ENCODE measurements around the gene UTF1.

DNA sequence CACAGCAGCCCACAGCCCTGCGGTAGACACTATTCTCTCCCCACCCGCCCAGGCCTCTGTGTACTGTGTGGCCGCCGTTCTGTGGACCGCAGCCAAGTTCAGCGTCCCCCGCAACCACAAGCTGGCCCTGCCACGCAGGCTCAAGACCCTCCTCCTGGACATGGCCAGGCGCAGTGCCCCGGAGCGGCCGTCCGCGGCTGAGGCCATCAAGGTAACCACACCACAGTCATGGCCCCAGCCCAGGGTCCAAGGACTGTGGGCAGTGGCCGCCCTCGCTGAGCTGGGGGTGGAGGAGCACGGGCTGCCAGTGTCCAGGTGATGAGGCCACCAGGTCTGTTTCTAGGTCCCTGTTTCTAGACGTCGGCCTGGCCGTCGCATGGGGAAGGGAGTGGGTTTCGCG lies 34.4 kb upstream of the UTF1 start:
- TF ChIP-seq POLR2A (IDR thresholded peaks at IDR 0.05; ENCODE audit: low read length) (no peak), GATA1 (IDR thresholded peaks at IDR 0.05; ENCODE audit: low read depth, low read length) (no peak)

All from erythroblast (primary cell).